KMS-11 (cell line): Measurements from ENCODE around the gene CRYGS.

Experiments
- H2AFZ ChIP-seq: fragments of 200-600 bp; sonication (generic); 2 replicates; pipeline ENCODE4 v1.6.1; 2016; ENCODE audit warnings: antibody characterized with exemption, mixed run types, low read depth
- H3K27ac ChIP-seq: fragments of 200-600 bp; sonication (generic); 2 replicates; pipeline ENCODE4 v1.6.1; 2016; ENCODE audit warnings: mild to moderate bottlenecking, mixed run types
- H3K27me3 ChIP-seq: fragments of 200-600 bp; sonication (generic); 2 replicates; pipeline ENCODE4 v1.6.1; 2017; ENCODE audit warnings: mild to moderate bottlenecking, low read depth, mixed run types, moderate library complexity; ENCODE audit not compliant: insufficient read depth
- H3K36me3 ChIP-seq: fragments of 200-600 bp; sonication (generic); 2 replicates; pipeline ENCODE4 v1.6.1; 2017; ENCODE audit warnings: mild to moderate bottlenecking, mixed run types; ENCODE audit not compliant: insufficient read depth
- H3K4me1 ChIP-seq: fragments of 200-600 bp; sonication (generic); 2 replicates; pipeline ENCODE4 v1.6.1; 2016; ENCODE audit warnings: mild to moderate bottlenecking, low read depth, mixed run types; ENCODE audit not compliant: poor library complexity, severe bottlenecking
- H3K4me2 ChIP-seq: fragments of 200-600 bp; sonication (generic); 2 replicates; pipeline ENCODE4 v1.7.0; 2016; ENCODE audit warnings: mild to moderate bottlenecking, mixed run types
- H3K4me3 ChIP-seq: fragments of 200-600 bp; sonication (generic); IDR thresholded peaks from 2 replicates; pipeline ENCODE4 v1.6.1; 2017; ENCODE audit warnings: low read depth, low read length, mixed read lengths; ENCODE audit not compliant: insufficient read depth
- H3K79me2 ChIP-seq: fragments of 200-600 bp; sonication (generic); 2 replicates; pipeline ENCODE4 v1.6.1; 2016; ENCODE audit warnings: low read depth, mixed run types; ENCODE audit not compliant: insufficient read depth
- H3K9ac ChIP-seq: fragments of 200-600 bp; sonication (generic); 2 replicates; pipeline ENCODE4 v1.6.1; 2016; ENCODE audit warnings: mild to moderate bottlenecking, mixed run types
- H4K20me1 ChIP-seq: fragments of 200-600 bp; sonication (generic); 2 replicates; pipeline ENCODE4 v1.6.1; 2016; ENCODE audit warnings: mild to moderate bottlenecking, mixed run types; ENCODE audit not compliant: insufficient read depth
- CTCF ChIP-seq: fragments of 200-600 bp; sonication (generic); conservative IDR thresholded peaks from 2 replicates; pipeline ENCODE4 v1.6.1; 2017; ENCODE audit warnings: low read depth, mild to moderate bottlenecking, antibody characterized with exemption, low read length, moderate library complexity, mixed read lengths

Gene CRYGS

DNA sequence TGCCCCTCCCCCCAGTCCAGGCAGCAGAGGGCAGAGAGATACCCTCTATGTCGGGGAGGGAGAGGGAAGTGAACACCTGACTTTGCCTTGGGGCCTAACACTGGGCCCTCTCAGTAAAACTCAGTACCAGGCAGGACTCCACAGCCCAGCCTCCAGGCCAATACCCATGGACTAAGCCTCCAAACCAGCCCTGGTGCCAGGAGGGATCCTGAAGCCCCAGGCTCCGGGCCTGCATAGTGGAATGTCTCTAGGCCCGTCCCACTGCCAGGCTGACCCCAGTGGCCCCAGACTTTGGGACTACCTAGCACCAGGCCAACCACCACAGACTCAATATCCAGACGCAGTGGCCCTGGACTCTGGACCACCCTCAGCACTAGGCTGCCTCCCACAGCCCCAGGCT, 46.6 kb downstream of the CRYGS start:
- no peak for TF ChIP-seq CTCF
- no peak overlapping the region for H3K4me2 ChIP-seq

DNA sequence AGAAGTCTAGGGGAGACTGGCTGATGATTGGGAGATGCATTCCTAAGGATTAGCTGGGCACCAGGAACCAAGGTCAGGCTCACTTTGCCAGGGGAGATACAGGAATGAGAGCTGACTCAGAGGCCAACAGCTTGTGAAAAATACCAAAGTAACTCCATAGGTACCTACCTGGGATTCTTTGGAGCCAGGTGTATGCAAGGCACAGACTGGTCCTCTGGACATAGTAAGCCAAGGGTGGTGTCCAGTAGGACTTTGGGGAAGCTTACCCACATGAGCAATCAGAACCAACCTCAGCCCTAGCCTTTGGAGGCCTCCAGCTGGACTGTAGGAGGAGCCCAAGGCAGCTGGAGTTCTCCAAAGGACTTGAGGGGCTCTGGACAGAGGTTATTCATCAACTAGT, 47.5 kb downstream of the CRYGS start:
- no peak for TF ChIP-seq CTCF
- Histone ChIP-seq H2AFZ (no peak overlapping the region), H4K20me1 (no peaks in the 10 kb centered on the region), H3K27me3 (no peaks in the 10 kb centered on the region), H3K79me2 (no peaks in the 10 kb centered on the region), H3K4me3 (no peak overlapping the region), H3K4me1 (no peaks in the 10 kb centered on the region), H3K36me3 (no peaks in the 10 kb centered on the region), H3K4me2 (no peak overlapping the region), H3K27ac (no peak overlapping the region), H3K9ac (no peak overlapping the region)

More for the DNA sequence above, 46.6 kb downstream of the CRYGS start:
- no peaks in the 10 kb centered on the region for H3K79me2 ChIP-seq
- no peaks in the 10 kb centered on the region for H4K20me1 ChIP-seq
- H3K4me3 ChIP-seq = no peak overlapping the region
- no peaks in the 10 kb centered on the region for H3K36me3 ChIP-seq
- H3K9ac ChIP-seq = no peak overlapping the region
- H3K27ac ChIP-seq = no peak overlapping the region
- H3K4me1 ChIP-seq = no peaks in the 10 kb centered on the region
- no peaks in the 10 kb centered on the region for H3K27me3 ChIP-seq
- H2AFZ ChIP-seq = no peak overlapping the region

DNA sequence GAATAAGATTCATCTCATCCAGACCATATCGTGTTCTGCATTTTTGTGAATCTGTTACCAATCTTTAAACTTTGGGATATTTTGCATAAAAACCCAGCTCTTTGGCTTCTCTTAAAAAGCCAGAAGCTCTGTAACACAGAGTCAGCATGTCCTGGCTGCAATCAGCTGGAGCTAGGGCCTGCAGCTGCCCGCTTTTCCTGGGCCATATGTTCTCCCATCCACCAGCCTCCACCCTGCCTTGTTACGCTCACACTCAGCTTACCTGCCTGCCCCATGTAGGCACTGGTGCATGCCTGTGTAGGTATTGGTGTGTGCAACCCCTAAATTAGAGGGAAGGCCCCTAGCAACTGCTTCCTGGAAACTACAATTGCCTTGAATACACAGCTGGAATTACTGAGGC, 48.2 kb downstream of the CRYGS start:
- H3K27me3 ChIP-seq = no peaks in the 10 kb centered on the region
- H3K79me2 ChIP-seq = no peaks in the 10 kb centered on the region
- no peaks in the 10 kb centered on the region for H4K20me1 ChIP-seq
- no peak overlapping the region for H3K4me3 ChIP-seq
- H2AFZ ChIP-seq = no peak overlapping the region
- no peak overlapping the region for H3K4me2 ChIP-seq
- no peaks in the 10 kb centered on the region for H3K4me1 ChIP-seq
- no peak overlapping the region for H3K27ac ChIP-seq
- no peaks in the 10 kb centered on the region for H3K36me3 ChIP-seq
- H3K9ac ChIP-seq = no peak overlapping the region
- no peak for TF ChIP-seq CTCF

GRCh38 chr3:186493525-186494255, 50.5 kb downstream of the CRYGS start:
- H2AFZ ChIP-seq = no peak overlapping the region
- H3K36me3 ChIP-seq = no peaks in the 10 kb centered on the region
- H3K79me2 ChIP-seq = no peaks in the 10 kb centered on the region
- no peaks in the 10 kb centered on the region for H3K27me3 ChIP-seq
- no peak overlapping the region for H3K27ac ChIP-seq
- no peaks in the 10 kb centered on the region for H3K4me1 ChIP-seq
- no peak overlapping the region for H3K4me3 ChIP-seq
- no peak overlapping the region for H3K4me2 ChIP-seq
- no peak for TF ChIP-seq CTCF
- no peak overlapping the region for H3K9ac ChIP-seq
- no peaks in the 10 kb centered on the region for H4K20me1 ChIP-seq
